H54 (cell line): ENCODE measurements around the gene ALDH3B2.
"Not testable (repeated sequence)": the region's sequence is repeated elsewhere in the genome, so short reads cannot be mapped to it uniquely, and the experiment has no call there.

Experiments
- DNase-seq: peaks from one replicate; pipeline ENCODE4 v3.0.0; 2011; ENCODE audit warnings: low spot score, mixed read lengths; ENCODE audit not compliant: insufficient read length
- FAIRE-seq: peaks from 3 replicates; lab custom pipeline; 2011; peaks lifted over from hg19 to GRCh38; lab: Jason Lieb, UNC
- POLR2A ChIP-seq: IDR thresholded peaks from 2 replicates; pipeline ENCODE4 v1.6.1; 2011; ENCODE audit warnings: low read depth, mild to moderate bottlenecking, low read length

Gene ALDH3B2

DNA sequence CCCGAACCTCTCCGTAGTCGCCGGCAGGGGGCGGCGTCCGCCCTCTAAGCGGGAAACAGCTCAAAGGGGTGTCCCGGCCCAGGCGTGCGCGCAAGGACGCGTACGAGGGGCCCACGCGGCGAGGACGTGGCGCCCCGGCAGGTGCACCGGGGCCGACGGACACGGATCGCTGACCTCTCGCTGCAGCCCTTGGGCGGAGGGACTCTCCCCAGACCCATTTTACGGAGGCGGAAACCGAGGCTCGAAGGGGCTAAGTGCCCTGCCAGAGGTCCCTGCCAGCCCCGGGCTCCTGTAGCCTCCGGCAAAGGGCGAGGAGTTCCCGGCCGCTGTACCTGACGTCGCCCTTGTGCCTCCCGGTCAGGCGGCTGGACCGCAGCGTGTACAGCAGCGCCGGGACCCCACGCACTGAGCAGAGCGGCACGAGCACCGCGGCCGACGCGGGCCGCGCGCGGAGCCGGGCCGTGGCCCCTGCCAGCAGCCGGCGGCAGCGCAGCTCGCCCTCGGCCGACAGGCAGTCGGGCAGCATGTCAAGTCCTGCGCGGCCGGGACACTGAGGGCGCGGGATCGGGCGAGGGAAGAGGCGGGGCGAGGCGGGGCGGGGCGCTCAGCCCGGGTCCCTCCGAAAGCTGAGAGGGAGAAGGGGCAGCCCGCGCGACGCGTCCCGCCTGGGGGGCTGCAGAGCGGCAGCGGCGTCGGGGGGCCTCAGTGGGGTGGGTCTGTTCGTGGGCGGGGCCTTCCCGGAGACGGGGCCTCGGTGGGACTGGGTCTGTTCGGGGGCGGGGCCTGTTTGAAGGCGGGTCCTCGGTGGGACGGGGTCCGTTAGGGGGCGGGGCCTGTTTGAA is 44.8 kb downstream of the ALDH3B2 start, which contains the start of gene NUDT8:
TSS of gene NUDT8 (minus strand) at position 552 of the 842 bp plus-strand sequence. CDS start at position 526, 26 bp downstream.
- peak; percentile 66 for TF ChIP-seq POLR2A
- peak; percentile 90 for DNase-seq
- FAIRE-seq: no peak

DNA sequence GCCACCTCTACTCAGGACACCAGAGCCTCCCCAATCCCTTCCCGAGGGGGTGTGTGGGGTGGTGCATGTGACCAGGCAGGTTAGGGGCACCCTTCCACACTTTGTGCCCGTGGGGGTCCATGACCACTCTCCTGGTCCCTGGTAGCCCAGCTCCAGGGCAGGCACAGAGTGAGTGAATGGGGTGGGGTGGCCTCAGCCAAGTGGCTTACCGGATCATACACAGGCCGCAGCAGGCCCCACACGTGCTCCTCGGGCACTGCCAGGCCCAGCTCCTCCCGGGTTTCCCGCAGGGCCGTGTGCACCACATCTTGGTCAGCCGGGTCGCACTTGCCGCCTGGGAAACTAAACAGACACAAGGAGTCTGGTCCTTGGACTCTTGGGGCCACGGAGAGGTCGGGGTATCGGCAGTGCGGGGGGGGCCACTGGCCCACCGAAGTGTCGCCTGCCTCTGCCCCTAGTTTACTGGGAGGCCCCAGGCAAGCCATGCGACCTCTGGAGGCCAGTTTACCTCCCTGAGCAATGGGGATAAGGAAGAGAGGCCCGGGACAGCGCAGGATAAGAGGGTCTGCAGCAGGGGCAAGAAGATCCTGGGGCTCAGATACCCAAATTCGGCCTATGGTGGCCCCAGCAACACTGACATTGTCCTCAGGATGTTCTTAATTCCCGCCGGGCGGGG is 45.6 kb downstream of the ALDH3B2 start:
- TF ChIP-seq POLR2A: no peak
- no peak for FAIRE-seq
- DNase-seq: no peak

DNA sequence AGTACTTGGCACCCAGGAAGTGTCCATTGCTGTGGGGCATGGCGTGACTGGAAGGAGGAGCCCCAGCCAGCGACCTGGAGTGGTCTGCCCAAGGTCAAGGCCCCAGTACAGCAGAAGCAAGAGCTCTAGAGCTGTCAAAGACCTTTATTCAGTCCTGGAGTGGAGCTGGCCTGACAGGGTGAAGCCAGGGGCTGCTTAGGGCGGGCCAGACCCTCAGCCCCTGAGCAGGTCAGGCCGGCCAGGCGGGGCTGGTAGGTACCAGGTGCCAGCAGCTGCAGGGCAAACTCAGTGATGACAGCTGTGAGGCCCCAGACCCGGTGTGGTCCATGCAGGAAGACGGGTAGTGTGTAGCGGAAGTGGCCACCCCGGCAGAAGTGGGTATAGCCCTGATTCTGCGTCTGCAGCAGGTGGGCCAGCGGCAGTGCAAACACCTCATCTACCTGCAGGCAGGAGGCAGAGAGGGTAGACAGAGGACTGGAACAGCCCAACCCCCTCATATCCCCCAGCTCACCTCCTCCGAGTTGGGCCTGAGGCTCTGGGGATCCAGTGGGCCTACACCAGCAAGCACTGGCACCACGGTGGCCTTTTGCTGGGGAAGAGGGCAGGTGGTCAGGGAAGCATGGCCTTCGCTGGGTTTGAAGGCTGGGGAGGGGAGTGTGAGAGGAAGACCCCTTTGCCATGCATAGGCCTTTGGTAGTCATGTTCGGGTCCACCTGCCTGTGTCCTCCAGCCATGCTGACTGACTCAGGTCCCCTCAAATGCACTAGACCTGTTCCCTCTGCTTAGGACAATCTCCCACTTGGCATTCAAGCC is 46.4 kb downstream of the ALDH3B2 start:
- no peak for TF ChIP-seq POLR2A
- DNase-seq: no peak
- FAIRE-seq: no peak

DNA sequence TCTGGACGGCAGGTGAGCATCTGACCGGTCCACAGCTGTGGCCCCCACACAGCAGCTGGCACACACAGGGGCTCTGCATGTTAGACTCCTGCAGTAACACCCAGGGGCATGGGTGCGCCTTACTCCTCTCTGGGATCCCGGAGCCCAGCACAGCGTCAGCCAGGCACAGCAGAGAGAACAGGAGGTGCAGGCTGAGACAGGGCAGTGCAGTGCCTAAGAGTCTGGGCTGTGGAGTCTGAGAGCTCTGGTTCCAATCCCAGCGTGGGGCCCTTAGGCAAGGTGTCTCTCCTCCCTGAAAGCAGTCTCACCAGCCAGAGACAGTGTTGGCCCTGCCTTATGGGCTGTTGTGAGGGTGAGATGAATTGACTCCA is 47.0 kb downstream of the ALDH3B2 start:
- FAIRE-seq (no peak), DNase-seq (no peak)
- no peak for TF ChIP-seq POLR2A

DNA sequence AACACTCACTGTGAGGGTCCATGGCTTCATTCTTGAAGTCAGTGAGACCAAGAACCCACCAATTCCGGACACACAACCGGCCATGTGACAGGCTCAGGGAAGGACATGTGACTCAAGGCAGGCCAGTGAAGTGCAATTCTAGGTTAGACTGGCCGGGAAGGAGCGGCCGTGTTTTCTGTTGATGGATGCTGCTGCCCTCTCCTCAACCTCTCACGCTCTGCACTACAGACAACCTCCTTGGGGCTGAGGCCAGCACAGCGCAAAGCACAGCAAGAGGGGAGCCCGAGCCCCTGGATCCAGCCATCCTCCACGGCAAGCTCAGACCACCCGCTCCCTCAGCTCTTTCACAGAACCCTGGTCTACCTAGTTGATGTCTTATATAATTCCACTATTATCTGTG is 47.5 kb downstream of the ALDH3B2 start:
- no peak for DNase-seq
- no peak for TF ChIP-seq POLR2A
- no peak for FAIRE-seq

DNA sequence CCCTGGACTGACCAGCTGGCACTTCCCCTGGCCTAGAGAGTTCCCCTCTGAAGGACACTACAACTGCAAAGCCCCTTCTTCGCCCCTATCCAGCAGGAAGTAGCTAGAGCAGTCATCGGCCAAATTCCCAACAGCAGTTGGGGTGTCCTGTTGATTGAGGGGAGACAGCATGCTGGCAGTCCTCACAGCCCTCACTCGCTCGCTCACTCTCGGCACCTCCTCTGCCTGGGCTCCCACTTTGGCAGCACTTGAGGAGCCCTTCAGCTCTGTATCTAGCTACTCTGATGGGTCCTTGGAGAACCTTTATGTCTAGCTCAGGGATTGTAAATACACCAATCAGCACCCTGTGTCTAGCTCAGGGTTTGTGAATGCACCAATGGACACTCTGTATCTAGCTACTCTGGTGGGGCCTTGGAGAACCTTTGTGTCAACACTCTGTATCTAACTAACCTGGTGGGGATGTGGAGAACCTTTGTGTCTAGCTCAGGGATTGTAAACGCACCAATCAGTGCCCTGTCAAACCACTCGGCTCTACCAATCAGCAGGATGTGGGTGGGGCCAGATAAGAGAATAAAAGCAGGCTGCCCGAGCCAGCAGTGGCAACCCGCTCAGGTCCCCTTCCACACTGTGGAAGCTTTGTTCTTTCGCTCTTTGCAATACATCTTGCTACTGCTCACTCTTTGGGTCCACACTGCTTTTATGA is 48.1 kb downstream of the ALDH3B2 start:
- FAIRE-seq, DNase-seq: not testable (repeated sequence)

DNA sequence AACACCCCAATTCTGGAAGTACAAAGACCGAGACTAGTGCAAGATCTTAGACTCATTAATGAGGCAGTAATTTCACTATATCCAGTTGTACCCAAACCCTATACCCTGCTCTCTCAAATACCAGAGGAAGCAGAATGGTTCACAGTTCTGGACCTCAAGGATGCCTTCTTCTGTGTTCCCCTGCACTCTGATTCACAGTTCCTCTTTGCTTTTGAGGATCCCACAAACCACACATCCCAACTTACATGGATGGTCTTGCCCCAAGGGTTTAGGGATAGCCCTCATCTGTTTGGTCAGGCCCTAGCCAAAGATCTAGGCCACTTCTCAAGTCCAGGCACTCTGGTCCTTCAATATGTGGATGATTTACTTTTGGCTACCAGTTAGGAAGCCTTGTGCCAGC is 50.6 kb downstream of the ALDH3B2 start:
- not testable (repeated sequence) for DNase-seq, FAIRE-seq

DNA sequence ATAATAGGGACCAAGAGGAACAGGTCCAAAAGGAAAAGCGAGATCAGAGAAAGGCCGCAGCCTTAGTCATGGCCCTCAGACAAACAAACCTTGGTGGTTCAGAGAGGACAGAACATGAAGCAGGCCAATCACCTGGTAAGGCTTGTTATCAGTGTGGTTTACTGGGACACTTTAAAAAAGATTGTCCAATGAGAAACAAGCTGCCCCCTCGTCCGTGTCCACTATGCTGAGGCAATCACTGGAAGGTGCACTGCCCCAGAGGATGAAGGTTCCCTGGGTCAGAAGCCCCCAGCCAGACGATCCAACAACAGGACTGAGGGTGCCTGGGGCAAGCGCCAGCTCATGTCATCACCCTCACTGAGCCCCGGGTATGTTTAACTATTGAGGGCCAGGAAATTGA is 51.5 kb downstream of the ALDH3B2 start:
- DNase-seq, FAIRE-seq: not testable (repeated sequence)

DNA sequence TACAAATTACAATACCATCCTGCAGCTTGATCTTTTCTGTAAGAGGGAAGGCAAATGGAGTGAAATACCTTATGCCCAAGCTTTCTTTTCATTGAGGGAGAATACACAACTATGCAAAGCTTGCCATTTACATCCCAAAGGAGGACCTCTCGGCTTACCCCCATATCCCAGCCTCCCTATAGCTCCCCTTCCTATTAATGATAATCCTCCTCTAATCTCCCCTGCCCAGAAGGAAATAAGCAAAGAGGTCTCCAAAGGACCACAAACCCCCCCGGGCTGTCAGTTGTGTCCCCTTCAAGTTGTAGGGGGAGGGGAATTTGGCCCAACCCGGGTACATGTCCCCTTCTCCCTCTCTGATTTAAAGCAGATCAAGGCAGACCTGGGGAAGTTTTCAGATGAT is 52.5 kb downstream of the ALDH3B2 start:
- not testable (repeated sequence) for DNase-seq

DNA sequence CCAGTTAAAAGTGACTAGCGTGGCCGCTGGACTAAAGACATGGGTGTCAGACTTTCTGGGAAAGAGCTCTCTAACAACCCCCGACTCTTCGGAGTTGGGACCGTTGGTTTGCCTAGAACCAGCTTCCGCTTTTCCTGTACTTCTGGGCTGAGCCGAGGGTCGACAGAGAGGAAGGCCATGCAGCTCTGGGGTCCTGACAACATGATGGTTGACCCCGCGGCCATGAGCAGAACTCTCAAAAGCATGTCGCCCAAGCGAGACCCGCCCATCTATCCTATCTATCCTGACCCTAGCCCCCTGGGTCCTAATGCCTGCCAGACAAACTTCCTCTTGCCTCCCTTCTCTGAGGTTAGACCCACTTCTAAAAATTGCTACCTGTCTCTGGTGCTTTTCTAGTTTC is 53.8 kb downstream of the ALDH3B2 start:
- not testable (repeated sequence) for FAIRE-seq, DNase-seq

More for the DNA sequence above, 52.5 kb downstream of the ALDH3B2 start:
- FAIRE-seq: not testable (repeated sequence)

DNA sequence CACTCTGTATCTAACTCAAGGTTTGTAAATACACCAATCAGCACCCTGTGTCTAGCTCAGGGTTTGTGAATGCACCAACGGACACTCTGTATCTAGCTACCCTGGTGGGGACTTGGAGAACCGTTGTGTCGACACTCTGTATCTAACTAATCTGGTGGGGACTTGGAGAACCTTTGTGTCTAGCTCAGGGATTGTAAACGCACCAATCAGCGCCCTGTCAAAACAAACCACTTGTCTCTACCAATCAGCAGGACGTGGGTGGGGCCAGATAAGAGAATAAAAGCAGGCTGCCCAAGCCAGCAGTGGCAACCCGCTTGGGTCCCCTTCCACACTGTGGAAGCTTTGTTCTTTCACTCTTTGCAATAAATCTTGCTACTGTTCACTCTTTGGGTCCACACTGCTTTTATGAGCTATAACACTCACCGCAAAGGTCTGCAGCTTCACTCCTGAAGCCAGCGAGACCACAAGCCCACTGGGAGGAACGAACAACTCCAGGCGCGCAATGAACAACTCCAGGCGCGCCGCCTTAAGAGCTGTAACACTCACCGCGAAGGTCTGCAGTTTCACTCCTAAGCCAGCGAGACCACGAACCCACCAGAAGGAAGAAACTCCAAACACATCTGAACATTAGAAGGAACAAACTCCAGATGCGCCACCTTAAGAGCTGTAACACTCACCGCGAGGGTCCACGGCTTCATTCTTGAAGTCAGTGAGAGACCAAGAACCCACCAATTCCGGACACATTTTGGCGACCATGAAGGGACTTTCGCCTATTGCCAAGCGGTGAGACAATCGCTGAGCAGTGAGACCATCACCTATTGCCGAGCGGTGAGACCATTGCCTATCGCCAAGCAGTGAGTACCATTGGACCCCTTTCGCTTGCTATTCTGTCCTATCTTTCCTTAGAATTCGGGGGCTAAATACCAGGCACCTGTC is 54.5 kb downstream of the ALDH3B2 start:
- not testable (repeated sequence) for FAIRE-seq, DNase-seq

DNA sequence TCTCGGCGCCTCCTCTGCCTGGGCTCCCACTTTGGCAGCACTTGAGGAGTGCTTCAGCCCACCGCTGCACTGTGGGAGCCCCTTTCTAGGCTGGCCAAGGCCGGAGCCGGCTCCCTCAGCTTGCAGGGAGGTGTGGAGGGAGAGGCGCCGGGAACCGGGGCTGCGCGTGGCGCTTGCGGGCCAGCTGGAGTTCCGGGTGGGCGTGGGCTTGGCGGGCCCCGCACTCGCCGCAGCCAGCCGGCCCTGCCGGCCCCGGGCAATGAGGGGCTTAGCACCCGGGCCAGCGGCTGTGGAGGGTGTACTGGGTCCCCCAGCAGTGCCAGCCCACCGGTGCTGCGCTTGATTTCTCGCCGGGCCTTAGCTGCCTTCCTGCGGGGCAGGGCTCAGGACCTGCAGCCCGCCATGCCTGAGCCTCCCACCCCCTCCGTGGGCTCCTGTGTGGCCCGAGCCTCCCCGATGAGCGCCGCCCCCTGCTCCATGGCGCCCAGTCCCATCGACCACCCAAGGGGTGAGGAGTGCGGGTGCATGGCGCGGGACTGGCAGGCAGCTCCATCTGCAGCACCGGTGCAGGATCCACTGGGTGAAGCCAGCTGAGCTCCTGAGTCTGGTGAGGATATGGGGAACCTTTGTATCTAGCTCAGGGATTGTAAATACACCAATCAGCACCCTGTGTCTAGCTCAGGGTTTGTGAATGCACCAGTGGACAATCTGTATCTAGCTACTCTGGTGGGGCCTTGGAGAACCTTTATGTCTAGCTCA is 55.3 kb downstream of the ALDH3B2 start:
- not testable (repeated sequence) for FAIRE-seq, DNase-seq
